Heart left ventricle (tissue), 13 donors: Measurements from ENCODE around the gene TLE1.

ENCODE experiments used
- POLR2A ChIP-seq, 2 donors: fragments of 450-650 bp; IDR thresholded peaks; one replicate each; pipeline ENCODE4 v1.6.1; 2017; ENCODE audit warnings: antibody characterized with exemption in 2 of 2, mild to moderate bottlenecking in 2 of 2, moderate library complexity in 2 of 2
- TF ChIP-seq, protein P1 (sequence below), 12 donors: fragments of 200-600 bp; sonication (generic) in 4 of 12; IDR thresholded peaks; one replicate each; pipeline versions ENCODE4 v1.5.0 to v1.8.0; 2018 to 2022; ENCODE audit warnings: antibody characterized with exemption in 12 of 12, mild to moderate bottlenecking in 5 of 12
- donor health status: ischemic (EF 13 %, LVEDD 7.1; RV severe dilation, severe dysfunction).
- donor health status: DM: no; HTN: yes; CAD: no.
- donor health status: DM: no; HTN: no; CAD: no.
- donor health status: ischemic (EF 25% LVEDD 6.9; RV normal size, moderate dysfunction).
- donor health status: ischemic (EF 25% LVEDD 5.7; RV mildly dilated, moderate dysfunction).
- donor health status: ischemic (EF 35%, LVEDD 5.7; RV mildly dilated, moderate dysfunction).
- donor health status: nonischemic (EF 11% LVEDD 7.7; RV severe dilation, severe dysfunction).
- donor health status: DM: yes; HTN: yes; CAD: no.
- donor health status: PGD.
- donor health status: ischemic (EF 29% LVEDD 5.4; RV normal size, mild dysfunction).
- donor health status: nonischemic (EF 23%, LVEDD 6.1; RV moderate dilation, normal function).

DNA sequence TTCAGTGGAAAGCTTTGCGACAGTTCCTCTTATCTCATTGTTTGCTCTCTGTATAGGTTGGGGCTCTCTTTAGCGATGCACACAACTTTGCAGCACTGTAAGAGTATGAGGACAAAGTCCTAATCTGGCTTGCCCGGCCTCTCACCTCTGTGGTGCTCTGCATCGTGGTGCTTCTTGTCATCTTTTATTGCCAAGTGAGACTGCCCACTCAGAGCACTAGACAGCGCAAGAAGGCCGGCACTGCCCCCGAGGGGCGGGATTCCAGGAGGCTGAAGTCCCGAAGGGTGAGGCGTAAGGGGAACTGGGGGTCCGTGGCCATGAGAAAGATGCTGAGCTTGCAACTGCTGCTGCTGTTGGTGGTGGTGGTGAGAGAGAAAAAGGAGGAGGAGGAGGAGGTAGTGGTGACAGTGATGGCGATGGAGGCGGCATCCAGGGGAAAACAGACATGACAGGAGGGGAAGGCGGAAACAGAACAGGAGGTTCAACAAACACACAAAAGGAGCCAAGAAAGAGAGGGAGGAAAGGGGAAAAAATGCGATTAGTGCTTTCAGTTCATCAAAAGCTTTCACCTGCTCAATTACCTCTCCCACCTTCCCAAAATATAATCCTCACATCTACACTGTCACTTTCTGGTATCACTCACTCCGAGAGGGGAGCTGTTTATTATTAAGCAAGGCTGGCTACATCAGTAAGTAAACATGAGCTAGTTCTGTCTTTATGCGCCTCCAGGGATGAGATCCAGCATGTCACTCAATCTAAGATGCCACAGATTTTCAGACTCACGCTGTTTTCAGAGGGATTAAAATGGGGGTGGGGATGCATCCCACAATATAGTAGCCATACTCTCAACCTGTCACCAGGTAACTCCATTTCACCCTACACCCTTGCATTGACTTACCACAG, 55.1 kb downstream of the TLE1 start:
- TF ChIP-seq POLR2A (IDR thresholded peaks at IDR 0.05): no peak
- TF ChIP-seq, protein P1, sequence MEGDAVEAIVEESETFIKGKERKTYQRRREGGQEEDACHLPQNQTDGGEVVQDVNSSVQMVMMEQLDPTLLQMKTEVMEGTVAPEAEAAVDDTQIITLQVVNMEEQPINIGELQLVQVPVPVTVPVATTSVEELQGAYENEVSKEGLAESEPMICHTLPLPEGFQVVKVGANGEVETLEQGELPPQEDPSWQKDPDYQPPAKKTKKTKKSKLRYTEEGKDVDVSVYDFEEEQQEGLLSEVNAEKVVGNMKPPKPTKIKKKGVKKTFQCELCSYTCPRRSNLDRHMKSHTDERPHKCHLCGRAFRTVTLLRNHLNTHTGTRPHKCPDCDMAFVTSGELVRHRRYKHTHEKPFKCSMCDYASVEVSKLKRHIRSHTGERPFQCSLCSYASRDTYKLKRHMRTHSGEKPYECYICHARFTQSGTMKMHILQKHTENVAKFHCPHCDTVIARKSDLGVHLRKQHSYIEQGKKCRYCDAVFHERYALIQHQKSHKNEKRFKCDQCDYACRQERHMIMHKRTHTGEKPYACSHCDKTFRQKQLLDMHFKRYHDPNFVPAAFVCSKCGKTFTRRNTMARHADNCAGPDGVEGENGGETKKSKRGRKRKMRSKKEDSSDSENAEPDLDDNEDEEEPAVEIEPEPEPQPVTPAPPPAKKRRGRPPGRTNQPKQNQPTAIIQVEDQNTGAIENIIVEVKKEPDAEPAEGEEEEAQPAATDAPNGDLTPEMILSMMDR (IDR thresholded peaks at IDR 0.05): no peak
